ENCODE results near the gene TCEANC2.

DNA sequence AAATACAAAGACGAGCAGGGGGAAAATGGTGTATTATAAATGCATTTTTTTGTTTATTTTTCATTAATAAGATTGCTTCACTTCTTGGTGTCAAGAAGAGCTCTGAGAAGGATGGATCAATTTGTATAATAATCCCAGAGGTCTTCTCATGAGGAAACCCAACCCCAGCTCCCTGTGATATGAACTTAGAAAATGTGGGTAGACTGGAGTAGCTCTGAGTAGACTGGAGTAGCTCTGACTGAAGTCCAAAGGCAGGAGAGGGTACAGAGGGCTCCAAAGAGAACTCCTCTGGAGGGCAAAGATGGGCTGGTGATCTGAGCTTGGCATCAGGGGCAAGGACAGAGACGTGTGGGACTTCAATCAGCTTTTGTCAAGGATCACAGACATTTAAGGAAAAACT, 78.0 kb downstream of the TCEANC2 start:
- TF ChIP-seq, protein P1, sequence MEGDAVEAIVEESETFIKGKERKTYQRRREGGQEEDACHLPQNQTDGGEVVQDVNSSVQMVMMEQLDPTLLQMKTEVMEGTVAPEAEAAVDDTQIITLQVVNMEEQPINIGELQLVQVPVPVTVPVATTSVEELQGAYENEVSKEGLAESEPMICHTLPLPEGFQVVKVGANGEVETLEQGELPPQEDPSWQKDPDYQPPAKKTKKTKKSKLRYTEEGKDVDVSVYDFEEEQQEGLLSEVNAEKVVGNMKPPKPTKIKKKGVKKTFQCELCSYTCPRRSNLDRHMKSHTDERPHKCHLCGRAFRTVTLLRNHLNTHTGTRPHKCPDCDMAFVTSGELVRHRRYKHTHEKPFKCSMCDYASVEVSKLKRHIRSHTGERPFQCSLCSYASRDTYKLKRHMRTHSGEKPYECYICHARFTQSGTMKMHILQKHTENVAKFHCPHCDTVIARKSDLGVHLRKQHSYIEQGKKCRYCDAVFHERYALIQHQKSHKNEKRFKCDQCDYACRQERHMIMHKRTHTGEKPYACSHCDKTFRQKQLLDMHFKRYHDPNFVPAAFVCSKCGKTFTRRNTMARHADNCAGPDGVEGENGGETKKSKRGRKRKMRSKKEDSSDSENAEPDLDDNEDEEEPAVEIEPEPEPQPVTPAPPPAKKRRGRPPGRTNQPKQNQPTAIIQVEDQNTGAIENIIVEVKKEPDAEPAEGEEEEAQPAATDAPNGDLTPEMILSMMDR (IDR thresholded peaks at IDR 0.05) = no peak
- TF ChIP-seq EP300 (IDR thresholded peaks at IDR 0.05; ENCODE audit: low read depth) = no peak

Data from transverse colon (tissue), 3 donors.